Retinal pigment epithelial cell (primary cell): ENCODE measurements around the gene NAGLU.

Experiments used
- DNase-seq: peaks from one replicate; pipeline ENCODE4 v3.0.0-alpha.2; 2010; ENCODE audit warnings: low read depth
- H3K4me3 ChIP-seq: 2 replicates; pipeline ENCODE4 v1.5.1; 2011; ENCODE audit warnings: mild to moderate bottlenecking, low read length, control low read depth, moderate library complexity
- CTCF ChIP-seq: conservative IDR thresholded peaks from 2 replicates; pipeline ENCODE4 v1.5.1; 2011; ENCODE audit warnings: low read depth, low read length, control low read depth, inconsistent platforms

Gene NAGLU

GRCh38 chr17:42577532-42578281, 41.7 kb downstream of the NAGLU start, which contains the start of gene PSMC3IP:
Gene PSMC3IP (minus strand): TSS chr17:42577729. CDS start chr17:42577686, 43 bp downstream.
- peak; percentile 41 for TF ChIP-seq CTCF
- H3K4me3 ChIP-seq = peak within 1 kb of the TSS; percentile 66
- peak; percentile 73 for DNase-seq

GRCh38 chr17:42578282-42578869, 42.3 kb downstream of the NAGLU start:
- H3K4me3 ChIP-seq = peak overlapping the region; percentile 66
- TF ChIP-seq CTCF = peak; percentile 83
- DNase-seq = no peak

- DNase-seq = no peak
- TF ChIP-seq CTCF = no peak
- H3K4me3 ChIP-seq = no peak overlapping the region
Observed at GRCh38 chr17:42579794-42580551, 43.9 kb downstream of the NAGLU start.

GRCh38 chr17:42581744-42582270, 45.8 kb downstream of the NAGLU start:
- no peak for DNase-seq

GRCh38 chr17:42584880-42585279, 48.8 kb downstream of the NAGLU start:
- no peak overlapping the region for H3K4me3 ChIP-seq
- no peak for TF ChIP-seq CTCF
- DNase-seq = no peak

More at GRCh38 chr17:42581744-42582270, 45.8 kb downstream of the NAGLU start:
- no peak for TF ChIP-seq CTCF
- H3K4me3 ChIP-seq = no peak overlapping the region

- no peak overlapping the region for H3K4me3 ChIP-seq
- no peak for TF ChIP-seq CTCF
- DNase-seq = no peak
Observed at GRCh38 chr17:42585353-42585752, 49.3 kb downstream of the NAGLU start.
